Measurements from ENCODE around the gene C19orf73. TPM values are rescaled to one million over a fixed set of nuclear protein-coding genes. Genes with fewer than 3 reads are reported as not detected.
"Not testable (repeated sequence)": the region's sequence is repeated elsewhere in the genome, so short reads cannot be mapped to it uniquely, and the experiment has no call there.

Gene C19orf73
- total RNA-seq, 1 donor from 2014 or later = 0.40 TPM

DNA sequence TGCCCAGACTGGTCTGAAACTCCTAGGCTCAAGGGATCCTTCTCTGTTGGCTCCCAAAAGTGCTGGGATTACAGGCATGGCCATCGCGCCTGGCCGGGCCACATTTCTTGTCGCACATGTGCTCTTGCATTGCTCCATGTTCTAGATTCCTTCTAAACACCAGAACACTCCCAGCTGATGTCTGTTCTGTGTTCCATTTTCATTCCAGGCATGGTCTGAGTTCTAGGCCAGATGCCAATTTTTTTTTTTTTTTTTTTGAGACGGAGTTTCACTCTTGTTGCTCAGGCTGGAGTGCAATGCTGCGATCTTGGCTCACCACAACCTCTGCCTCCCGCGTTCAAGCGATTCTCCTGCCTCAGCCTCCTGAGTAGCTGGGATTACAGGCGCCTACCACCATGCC, 2.9 kb upstream of the C19orf73 start:
- DNase-seq (ENCODE audit: low read depth in 2 of 2) = not testable (repeated sequence)

DNA sequence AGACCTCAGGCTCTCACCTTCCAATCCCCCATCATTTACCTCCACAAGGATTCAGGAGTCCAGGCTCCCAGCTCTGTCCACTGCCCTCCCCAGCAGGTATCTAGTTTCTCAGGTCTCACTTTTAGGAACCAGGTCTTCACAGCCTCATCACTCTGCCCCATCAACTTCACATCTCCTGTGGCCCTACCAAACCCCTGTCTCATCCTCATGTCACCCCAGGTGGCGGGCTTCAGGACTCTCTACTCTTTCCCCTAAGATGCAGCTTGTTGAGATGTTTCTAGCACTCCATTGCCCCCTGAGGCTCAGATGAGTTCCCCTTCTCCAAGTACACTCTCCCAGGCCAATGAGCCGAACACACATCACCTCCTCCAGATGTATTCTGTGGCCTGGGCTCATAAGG, 1.9 kb upstream of the C19orf73 start:
- no peak for DNase-seq (ENCODE audit: low read depth in 2 of 2)

DNA sequence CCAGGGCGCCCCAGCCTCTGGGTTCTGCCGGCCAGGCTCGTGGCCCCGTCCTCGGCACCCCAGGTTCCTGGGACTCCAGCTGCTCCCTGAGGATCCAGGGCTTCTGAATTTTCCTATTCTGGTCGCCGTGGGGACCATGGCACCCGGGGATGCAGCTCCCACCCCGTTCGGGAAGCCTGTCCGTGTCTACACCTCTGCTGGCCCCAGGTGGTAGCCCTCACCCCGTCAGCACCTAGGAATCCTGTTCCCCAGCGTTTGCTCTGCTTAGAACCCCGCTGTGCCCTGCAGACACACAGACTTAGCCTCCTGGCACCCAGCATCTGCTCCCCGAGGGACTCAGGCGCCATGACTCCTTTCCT, 1.4 kb upstream of the C19orf73 start:
- no peak for DNase-seq (ENCODE audit: low read depth in 2 of 2)

DNA sequence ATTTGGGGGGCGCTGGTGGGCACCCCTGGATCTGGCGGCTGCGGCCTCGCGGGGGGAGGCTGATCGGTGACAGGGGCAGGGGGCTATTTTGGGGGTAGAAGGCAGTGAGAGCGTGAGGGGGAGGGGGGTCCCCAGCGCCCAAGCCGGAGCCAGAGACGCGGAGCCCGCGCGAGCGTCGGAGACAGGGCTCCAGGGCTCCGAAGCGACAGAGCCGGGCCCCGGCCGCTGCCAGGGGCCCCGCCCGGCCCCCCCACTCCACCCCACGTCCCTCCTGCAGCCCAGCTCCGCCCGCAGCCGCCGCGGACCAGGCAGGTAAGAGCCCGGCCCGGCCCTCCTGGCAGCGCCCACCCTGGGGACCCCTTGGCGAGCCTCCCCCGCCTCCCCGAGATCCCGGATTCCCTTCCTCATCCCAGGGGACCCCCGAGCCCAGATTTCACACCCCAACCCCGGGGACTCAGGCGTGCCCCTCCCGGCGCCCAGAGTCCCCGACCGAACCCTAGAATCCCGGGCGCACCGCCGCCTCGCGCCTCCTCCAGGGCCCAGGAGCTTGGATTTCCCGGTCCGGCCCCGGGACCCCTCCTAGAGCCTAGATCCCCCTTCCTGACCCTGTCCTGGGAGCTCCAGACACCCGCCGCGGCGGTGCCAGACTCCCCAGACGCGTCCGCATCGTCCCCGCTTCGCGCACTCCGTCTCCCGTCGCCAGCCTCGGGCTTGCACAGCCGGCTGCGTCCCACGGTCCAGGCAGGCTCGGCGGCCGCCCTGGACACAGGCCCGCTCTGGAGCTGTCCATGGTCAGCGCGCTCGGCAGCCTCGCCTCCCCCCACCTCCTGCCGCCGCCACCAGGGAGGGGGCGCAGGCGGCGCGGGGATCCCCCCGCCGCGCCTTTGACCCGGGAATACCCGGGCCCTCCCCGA, 725 bp upstream of the C19orf73 start, which contains the start of gene PPFIA3:
PPFIA3 (plus strand) TSS at position 134 of the 914 bp plus-strand sequence. CDS start 8,330 bp downstream, outside the sequence.
- peak; percentile 74 to 78 for DNase-seq (ENCODE audit: low read depth in 2 of 2)

DNA sequence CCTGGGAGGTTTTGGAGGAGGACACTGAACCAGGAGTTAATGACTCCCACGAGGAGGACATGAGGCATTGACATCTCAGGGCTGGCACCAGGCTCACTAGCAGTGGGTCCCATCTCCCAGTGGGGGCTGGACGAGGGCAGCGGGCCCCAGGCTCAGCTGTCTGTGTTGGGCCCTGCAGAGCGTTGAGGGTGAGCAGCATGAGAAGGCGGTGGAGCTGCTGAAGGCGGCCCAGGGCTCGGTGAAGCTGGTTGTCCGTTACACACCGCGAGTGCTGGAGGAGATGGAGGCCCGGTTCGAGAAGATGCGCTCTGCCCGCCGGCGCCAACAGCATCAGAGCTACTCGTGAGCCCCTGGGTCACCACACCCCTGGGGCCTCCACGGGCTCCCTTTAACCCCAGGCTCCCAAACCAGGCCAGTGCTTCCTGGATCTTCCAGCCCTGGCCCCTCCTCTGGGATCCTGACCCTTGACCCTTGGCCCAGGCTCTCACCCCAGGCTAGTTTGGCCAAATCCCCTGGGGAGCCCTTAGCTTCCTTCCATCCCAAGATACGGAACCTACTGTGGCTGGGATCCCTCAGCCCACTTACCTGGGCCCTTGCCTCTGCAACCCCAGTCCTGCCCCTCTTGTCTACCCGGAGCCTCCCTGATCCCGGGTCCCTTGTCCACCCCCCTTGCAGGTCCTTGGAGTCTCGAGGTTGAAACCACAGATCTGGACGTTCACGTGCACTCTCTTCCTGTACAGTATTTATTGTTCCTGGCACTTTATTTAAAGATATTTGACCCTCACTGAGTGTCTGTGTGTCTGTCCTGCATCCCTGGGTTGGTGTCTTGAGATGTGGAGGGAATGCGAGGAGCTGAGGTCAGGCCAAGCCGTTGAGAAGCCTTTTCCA, 1.0 kb downstream of the C19orf73 start:
- no peak for DNase-seq (ENCODE audit: low read depth in 2 of 2)

DNA sequence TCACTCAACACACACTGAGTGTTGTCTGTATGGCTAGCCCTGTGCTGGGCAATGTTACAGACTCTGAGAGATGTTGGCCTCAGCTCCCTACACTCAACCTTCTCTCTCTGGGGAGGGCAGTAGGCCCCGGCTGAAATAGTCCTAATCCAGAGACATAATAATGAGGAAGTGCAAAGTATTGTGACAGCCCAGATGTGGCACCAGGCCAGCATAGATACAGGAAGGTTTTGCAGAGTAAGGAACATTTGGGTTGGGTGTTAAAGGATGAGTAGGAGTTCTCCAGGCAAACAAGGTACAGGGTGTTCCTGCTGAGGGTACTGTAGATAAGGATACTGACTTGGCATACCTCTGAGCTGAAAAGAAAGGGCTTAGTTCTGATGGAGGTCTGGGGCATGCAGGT, 2.4 kb downstream of the C19orf73 start:
- DNase-seq (ENCODE audit: low read depth in 2 of 2) = no peak

DNA sequence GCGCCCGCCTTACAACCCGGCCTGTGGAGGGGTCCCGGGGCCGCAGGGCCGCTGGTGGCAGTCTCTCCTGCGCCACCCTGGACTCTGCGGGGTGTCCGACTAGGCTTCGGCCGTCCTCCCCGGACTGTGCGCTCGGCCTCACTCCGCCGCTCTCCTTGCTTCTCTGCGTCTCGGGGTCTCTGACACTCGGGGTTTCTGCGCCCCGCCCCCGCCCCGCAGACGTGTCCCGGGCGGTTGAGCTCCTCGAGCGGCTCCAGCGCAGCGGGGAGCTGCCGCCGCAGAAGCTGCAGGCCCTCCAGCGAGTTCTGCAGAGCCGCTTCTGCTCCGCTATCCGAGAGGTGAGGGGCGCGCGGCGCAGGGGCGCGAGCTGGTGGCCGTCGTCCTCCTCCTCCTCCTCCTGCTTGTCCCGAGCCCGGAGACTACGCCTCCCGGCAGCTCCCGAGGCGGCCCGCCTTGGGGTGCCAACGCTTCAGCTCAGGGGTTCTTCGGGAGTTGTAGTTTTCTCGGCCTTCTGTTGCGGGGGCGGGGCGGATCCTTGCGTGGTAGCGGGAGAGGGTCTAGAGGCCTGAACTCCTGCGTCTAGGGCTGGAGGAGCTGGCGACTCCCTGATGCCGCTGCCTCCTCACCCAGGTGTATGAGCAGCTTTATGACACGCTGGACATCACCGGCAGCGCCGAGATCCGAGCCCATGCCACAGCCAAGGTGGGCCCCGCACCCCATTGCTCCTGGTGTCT, 4.1 kb downstream of the C19orf73 start:
- DNase-seq (ENCODE audit: low read depth in 2 of 2) = peak; percentile 30 to 33

DNA sequence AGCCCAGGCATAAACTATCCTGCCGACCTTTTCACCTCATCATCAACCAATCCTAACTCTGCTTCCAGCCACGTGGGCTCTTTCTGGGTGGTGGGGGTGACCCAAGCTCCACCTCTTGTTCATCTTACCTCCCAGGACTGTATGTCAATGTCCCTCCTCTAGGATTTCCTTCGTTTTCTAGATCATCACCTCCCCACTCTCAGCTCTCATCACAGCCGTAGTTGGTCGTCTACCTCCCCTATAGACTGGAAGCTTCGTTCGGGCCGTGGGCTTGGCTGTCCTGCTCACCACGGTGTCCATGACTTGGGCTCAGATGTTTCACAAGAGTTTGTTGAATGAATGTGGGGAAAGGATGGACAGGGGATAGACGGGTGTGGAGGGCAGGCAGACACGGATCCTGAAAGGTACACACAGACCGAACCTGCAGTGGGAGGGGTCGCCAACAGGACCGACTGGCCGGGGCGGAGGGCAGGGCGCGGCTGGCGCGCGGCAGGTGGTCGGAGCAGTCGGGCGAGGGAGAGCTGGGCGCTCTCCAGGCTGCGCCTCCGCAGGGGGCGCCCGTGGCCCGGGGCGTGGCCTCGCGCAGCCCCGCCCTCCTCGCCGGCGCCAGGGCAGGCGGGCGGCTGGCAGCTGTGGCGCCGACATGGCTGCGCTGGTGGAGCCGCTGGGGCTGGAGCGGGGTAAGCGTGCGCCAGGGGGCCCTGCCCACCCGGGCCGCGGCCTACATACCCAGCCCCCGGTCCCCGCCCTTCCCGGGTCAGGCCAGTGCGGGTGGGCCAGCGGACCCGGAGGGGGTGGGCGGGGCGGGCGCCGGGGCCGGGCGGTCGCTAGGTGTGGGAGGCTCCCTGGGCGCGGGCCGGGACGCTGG, 4.9 kb downstream of the C19orf73 start, which contains the start of gene LIN7B:
LIN7B (plus strand) TSS at position 609 of the 868 bp plus-strand sequence; CDS start at position 644, 35 bp downstream.
- peak; percentile 67 to 82 for DNase-seq (ENCODE audit: low read depth in 2 of 2)

DNA sequence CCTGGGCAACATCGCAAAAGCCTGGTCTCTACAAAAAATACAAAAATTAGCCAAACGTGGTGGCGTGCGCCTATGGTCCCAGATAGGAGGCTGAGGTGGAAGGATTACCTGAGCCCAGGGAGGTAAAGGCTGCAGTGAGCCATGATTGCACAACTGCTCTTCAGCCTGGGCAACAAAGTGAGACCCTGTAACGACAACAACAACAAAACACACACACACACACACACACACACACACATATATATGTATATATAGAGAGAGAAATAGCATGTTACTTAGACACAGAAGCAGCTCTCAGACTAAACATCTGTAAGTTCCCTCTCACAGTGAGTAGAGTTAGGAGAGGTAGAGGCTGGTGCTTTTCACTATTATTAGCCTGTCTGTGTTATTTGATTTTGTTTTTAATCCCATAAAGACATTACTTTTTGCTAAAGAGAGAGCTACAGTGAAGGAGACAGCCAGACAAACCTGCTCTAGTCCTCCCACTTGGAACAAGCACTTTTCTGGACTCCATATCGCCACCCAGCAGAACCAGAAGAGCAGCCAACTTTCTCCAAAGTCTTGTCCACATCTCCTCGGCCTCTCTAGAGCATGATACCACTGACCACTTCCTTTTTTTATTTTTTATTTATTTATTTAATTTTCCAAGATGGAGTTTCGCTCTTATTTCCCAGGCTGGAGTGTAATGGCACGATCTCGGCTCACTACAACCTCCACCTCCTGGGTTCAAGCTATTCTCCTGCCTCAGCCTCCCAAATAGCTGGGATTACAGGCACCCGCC, 7.5 kb downstream of the C19orf73 start:
- no peak for DNase-seq (ENCODE audit: low read depth in 2 of 2)

DNA sequence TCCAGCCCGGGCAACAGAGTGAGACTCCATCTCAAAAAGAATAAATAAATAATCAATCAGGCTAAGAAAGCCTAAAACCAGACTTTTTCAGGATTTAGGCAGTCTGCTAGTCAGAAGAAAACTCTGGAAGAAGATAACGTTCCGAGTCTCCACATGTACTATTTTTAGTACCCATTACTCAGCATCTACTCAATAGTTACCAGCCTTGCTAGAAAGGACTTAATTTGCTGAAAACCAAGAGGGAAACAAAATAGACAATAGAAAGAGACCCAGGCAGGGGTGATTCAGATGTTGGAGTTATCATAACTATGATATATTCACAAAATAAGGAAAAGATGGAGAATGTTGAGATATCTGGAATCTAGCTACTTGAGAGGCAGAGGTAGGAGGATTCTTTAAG, 8.4 kb downstream of the C19orf73 start:
- DNase-seq (ENCODE audit: low read depth in 2 of 2) = no peak

DNA sequence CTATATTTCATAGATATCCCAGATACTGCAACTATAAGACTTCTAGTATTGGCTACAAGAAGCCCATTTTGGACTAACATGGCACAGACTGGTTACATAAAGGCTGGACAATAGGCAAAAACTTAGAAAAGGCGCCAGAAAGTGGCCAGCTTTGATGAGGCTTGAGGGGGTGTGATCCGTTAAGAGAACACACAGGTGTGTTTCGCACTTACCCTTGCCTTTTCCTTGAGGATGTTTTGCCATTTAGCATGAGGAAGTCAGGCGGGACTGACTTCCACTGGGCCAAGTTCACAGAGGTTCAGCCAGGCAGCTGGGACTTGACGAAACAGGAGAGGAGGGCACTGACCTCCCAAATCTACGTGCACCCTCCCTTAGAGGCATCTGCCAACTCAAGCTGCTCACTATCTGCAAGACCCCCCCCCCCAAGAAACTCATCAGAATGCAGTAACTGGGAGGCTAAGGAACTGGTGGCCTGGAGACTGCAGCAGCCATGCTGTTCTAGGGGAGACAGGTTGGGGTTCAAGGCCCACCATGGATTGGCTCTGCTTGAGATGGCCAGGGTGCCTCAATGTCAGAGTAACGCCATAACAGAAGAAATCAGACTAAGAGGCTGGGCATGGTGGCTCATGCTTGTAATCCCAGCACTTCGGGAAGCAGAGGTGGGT, 9.2 kb downstream of the C19orf73 start:
- DNase-seq (ENCODE audit: low read depth in 2 of 2) = no peak

DNA sequence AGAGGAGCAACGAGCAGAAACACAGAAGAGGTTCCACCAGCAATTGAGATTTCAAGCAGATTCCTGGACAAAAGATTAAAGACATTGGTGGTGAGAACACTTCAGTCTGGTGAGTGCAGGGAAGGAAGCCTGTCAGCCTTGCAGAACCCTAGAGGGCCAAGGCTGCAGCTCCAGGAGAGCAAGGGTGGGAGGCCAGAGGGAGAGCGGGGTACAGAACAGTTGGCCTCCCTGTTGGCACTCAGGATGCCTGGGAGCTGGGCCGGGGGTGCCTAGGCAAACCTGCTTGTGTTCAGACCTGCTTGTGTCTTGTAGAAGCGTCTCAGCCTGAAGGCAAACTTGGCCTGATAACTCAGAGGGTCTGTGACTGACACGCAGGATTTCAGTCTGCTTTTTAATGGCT, 9.9 kb downstream of the C19orf73 start:
- no peak for DNase-seq (ENCODE audit: low read depth in 2 of 2)

DNA sequence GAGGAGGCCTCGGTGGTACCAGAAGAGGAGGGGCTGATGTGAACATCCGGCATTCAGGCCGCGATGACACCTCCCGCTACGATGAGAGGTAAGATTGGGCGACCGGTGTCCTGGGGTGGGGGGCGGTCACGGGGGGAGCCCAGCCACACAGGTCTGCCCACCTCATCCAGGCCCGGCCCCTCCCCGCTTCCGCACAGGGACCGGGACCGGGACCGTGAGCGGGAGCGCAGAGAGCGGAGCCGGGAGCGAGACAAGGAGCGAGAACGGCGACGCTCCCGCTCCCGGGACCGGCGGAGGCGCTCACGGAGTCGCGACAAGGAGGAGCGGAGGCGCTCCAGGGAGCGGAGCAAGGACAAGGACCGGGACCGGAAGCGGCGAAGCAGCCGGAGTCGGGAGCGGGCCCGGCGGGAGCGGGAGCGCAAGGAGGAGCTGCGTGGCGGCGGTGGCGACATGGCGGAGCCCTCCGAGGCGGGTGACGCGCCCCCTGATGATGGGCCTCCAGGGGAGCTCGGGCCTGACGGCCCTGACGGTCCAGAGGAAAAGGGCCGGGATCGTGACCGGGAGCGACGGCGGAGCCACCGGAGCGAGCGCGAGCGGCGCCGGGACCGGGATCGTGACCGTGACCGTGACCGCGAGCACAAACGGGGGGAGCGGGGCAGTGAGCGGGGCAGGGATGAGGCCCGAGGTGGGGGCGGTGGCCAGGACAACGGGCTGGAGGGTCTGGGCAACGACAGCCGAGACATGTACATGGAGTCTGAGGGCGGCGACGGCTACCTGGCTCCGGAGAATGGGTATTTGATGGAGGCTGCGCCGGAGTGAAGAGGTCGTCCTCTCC, 11.1 kb downstream of the C19orf73 start:
- no peak for DNase-seq (ENCODE audit: low read depth in 2 of 2)

DNA sequence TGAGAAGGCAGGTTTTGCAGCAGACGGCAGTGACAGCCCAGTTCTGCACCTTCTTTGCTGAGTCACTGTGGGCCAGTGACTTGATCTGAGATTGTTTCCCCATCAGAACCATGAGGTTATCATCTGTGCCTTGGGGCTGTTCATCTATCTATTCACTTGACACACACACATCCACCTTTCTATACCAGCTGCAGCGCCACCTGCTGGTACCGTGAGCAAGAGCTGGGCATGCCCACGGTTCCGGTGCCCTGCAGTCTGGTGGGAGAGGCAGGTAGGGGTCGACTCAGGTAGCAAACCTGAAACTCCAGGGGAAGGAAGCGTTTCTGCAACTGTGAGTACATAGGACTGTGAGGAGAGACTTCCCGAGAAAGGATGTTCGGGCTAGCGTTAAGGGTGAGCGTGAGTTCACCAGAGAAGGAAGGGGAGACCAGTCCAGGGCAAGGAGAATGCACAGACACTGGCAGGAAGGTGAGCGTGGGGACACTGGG, 12.3 kb downstream of the C19orf73 start:
- peak; percentile 55 to 80 for DNase-seq (ENCODE audit: low read depth in 2 of 2)

DNA sequence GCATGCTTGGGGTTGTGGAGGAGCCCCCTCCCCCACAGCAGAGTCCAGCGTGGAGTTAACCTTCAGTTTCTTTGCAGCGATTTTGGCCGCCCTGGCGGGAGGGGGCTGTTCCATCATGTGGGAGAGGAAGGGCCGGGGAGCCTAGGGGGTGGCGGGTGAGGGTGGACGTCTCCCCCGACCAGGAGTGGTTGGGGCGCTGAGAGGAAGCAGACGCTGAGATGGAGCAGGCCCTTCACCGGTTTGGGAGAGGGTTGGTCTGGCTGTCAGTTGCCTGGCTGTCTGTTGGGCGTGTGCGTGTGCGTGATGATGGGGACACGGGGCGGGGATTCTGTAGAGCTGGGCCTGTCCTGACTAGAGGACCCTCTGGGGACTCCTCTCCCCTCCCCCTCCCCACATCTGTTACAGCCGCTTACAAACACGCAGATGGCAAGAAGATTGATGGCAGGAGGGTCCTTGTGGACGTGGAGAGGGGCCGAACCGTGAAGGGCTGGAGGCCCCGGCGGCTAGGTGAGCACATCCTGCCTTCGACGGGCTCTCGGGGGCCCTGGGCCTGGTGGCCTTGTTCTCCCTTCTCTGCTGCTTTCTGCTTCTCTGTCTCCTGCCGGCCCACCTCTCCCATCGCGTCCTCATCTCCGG, 14.6 kb downstream of the C19orf73 start:
- DNase-seq (ENCODE audit: low read depth in 2 of 2) = no peak

DNA sequence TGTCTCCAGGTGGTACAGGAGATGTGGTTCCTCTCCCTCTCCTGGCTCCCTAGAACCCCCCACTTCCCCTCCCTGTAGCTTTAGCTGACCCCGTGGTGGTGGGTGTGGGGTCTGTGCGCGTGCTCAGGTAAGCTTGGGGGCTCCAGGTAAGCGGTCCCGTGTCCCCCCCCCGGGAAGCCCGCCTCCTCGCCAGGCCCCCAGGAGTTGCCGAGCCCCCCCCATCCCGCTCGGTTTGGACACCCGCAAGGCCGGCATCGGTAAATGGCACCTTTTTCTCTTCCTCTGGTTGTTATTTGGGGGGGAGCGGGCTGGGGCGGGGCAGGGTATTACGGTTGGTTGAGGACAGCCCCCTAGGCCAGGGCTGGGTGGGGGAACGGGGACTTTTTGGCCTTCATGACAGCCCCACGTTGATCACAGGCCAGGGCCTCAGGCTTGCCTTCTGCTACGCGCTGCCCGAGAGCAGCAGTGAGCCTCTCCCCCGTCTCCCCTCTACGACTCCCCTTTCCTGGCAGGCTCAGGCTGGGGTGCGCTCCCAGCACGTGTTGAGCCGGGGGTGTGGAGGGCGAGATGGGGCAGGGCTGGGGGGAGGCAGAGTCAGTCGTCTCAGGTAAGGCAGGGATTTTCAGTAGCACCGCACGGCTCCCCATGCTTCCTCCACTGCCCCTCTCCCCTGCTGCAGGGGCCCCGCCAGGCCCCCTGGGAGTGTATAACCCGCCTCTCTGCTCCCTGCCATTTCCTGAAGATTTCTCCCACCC, 15.4 kb downstream of the C19orf73 start:
- DNase-seq (ENCODE audit: low read depth in 2 of 2) = no peak

DNA sequence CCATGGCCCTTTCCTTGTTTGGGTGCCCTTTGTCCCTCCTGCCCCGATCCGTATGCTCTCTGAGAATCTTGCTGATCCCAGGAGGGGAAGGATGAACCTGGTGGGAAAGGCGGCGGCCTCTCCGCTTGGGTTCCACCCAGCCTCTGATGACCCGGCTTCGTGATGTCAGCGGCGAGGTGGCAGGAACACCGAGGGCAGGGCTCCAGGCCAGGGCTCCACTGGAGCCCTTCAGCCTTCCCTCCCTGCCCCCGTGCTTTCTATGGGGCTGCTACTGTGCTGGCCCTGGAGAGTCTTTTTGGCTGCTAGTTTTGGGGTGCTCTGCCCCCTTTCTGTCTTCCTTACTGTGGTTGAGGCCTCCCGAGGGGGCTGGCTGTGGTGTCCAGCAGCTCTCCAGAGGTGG, 16.6 kb downstream of the C19orf73 start:
- DNase-seq (ENCODE audit: low read depth in 2 of 2) = no peak
